H9 (cell line): Measurements from ENCODE around the gene THTPA. TPM values are rescaled to one million over a fixed set of nuclear protein-coding genes. Genes with fewer than 3 reads are reported as not detected.

Experiments
- DNase-seq: peaks from one replicate; pipeline ENCODE4 v3.0.0-alpha.2; 2017
- H2AFZ ChIP-seq: one replicate; pipeline ENCODE4 v1.6.1; 2013; ENCODE audit warnings: mild to moderate bottlenecking, low read length, control low read depth, moderate library complexity
- H2AK5ac ChIP-seq: 2 replicates; pipeline ENCODE4 v1.6.1; 2013; ENCODE audit warnings: low read length, control low read depth, mixed read lengths; ENCODE audit not compliant: insufficient read length
- H2BK120ac ChIP-seq: one replicate; pipeline ENCODE4 v1.6.1; 2013; ENCODE audit warnings: low read depth, mild to moderate bottlenecking, low read length, control low read depth, inconsistent platforms; ENCODE audit not compliant: poor library complexity, severe bottlenecking
- H2BK12ac ChIP-seq: 2 replicates; pipeline ENCODE4 v1.6.1; 2013; ENCODE audit warnings: low read length, control low read depth, mixed read lengths, low read depth; ENCODE audit not compliant: insufficient read length
- H2BK15ac ChIP-seq: 2 replicates; pipeline ENCODE4 v1.6.1; 2013; ENCODE audit warnings: low read depth, low read length, control low read depth
- H2BK20ac ChIP-seq: one replicate; pipeline ENCODE4 v1.6.1; 2013; ENCODE audit warnings: low read depth, mild to moderate bottlenecking, low read length, control low read depth, inconsistent platforms; ENCODE audit not compliant: poor library complexity, severe bottlenecking
- H2BK5ac ChIP-seq: 2 replicates; pipeline ENCODE4 v1.6.1; 2013; ENCODE audit warnings: low read length, control low read depth, mixed read lengths; ENCODE audit not compliant: insufficient read length
- H3K14ac ChIP-seq: 2 replicates; pipeline ENCODE4 v1.6.1; 2013; ENCODE audit warnings: low read length, control low read depth; ENCODE audit not compliant: insufficient read depth
- H3K18ac ChIP-seq: 2 replicates; pipeline ENCODE4 v1.6.1; 2013; ENCODE audit warnings: low read depth, mild to moderate bottlenecking, mixed read lengths, low read length, control low read depth; ENCODE audit not compliant: insufficient read length
- H3K23ac ChIP-seq: 2 replicates; pipeline ENCODE4 v1.6.1; 2013; ENCODE audit warnings: low read length, control low read depth, mixed read lengths, low read depth; ENCODE audit not compliant: insufficient read length
- H3K23me2 ChIP-seq: 2 replicates; pipeline ENCODE4 v1.6.1; 2013; ENCODE audit warnings: low read depth, mild to moderate bottlenecking, mixed read lengths, low read length, control low read depth; ENCODE audit not compliant: insufficient read length, poor library complexity, severe bottlenecking
- H3K27ac ChIP-seq: 2 replicates; pipeline ENCODE4 v1.5.1; 2013; ENCODE audit warnings: low read length, control low read depth, mixed read lengths, low read depth; ENCODE audit not compliant: insufficient read length
- H3K27me3 ChIP-seq: 2 replicates; pipeline ENCODE4 v1.6.1; 2013; ENCODE audit warnings: low read length, control low read depth, inconsistent platforms; ENCODE audit not compliant: insufficient read depth
- H3K4ac ChIP-seq: 2 replicates; pipeline ENCODE4 v1.6.1; 2013; ENCODE audit warnings: low read depth, mild to moderate bottlenecking, control low read depth, inconsistent platforms, low read length, moderate library complexity
- H3K4me1 ChIP-seq: 2 replicates; pipeline ENCODE4 v1.6.1; 2013; ENCODE audit warnings: low read length, control low read depth, inconsistent platforms; ENCODE audit not compliant: insufficient read depth
- H3K4me2 ChIP-seq: 2 replicates; pipeline ENCODE4 v1.6.1; 2013; ENCODE audit warnings: low read length, control low read depth, mixed read lengths; ENCODE audit not compliant: insufficient read length, insufficient read depth
- H3K56ac ChIP-seq: 2 replicates; pipeline ENCODE4 v1.6.1; 2013; ENCODE audit warnings: low read depth, mild to moderate bottlenecking, mixed read lengths, low read length, control low read depth; ENCODE audit not compliant: insufficient read length
- H3K79me1 ChIP-seq: 2 replicates; pipeline ENCODE4 v1.6.1; 2013; ENCODE audit warnings: low read depth, mild to moderate bottlenecking, moderate library complexity, low read length, control low read depth, inconsistent platforms; ENCODE audit not compliant: insufficient read depth, poor library complexity, severe bottlenecking
- H3K79me2 ChIP-seq: 2 replicates; pipeline ENCODE4 v1.6.1; 2013; ENCODE audit warnings: low read length, control low read depth, inconsistent platforms; ENCODE audit not compliant: insufficient read depth
- H3K9ac ChIP-seq: 2 replicates; pipeline ENCODE4 v1.6.1; 2013; ENCODE audit warnings: low read length, control low read depth, mixed read lengths; ENCODE audit not compliant: insufficient read length; ENCODE audit errors: extremely low read depth
- H3K9me3 ChIP-seq: one replicate; pipeline ENCODE4 v1.6.1; 2013; ENCODE audit warnings: low read depth, low read length, inconsistent platforms; ENCODE audit not compliant: control insufficient read depth
- H3T11ph ChIP-seq: one replicate; pipeline ENCODE4 v1.6.1; 2013; ENCODE audit warnings: mild to moderate bottlenecking, low read length, control low read depth, inconsistent platforms
- H4K20me1 ChIP-seq: one replicate; pipeline ENCODE4 v1.6.1; 2013; ENCODE audit not compliant: control insufficient read depth, insufficient read length, insufficient read depth
- H4K5ac ChIP-seq: 2 replicates; pipeline ENCODE4 v1.6.1; 2013; ENCODE audit warnings: low read depth, mild to moderate bottlenecking, mixed read lengths, low read length, control low read depth; ENCODE audit not compliant: insufficient read length
- H4K8ac ChIP-seq: replicated peaks from 2 replicates; pipeline ENCODE4 v1.6.1; 2013; ENCODE audit warnings: low read length, control low read depth, mixed read lengths, low read depth; ENCODE audit not compliant: insufficient read length
- H4K91ac ChIP-seq: 2 replicates; pipeline ENCODE4 v1.6.1; 2013; ENCODE audit warnings: low read depth, mild to moderate bottlenecking, moderate library complexity, mixed read lengths, low read length, control low read depth; ENCODE audit not compliant: insufficient read length
- H3K27ac Mint-ChIP-seq, 3 experiments: 2 replicates in 2 of 3; 3 replicates in 1 of 3; pipeline ENCODE4 v1.8.0; 2020 to 2021; ENCODE audit warnings: mixed read lengths in 3 of 3, mild to moderate bottlenecking in 1 of 3, moderate library complexity in 1 of 3
- H3K27me3 Mint-ChIP-seq: 2 replicates; pipeline ENCODE4 v1.8.0; 2021; ENCODE audit warnings: low read depth, mild to moderate bottlenecking, moderate library complexity, mixed read lengths
- H3K36me3 Mint-ChIP-seq, 3 experiments: 2 replicates in 2 of 3; 3 replicates in 1 of 3; pipeline ENCODE4 v1.8.0; 2020 to 2021; ENCODE audit warnings: low read depth in 3 of 3, mixed read lengths in 3 of 3; ENCODE audit not compliant: insufficient read depth in 1 of 3
- H3K4me1 Mint-ChIP-seq, 2 experiments: 2 replicates each; pipeline ENCODE4 v1.8.0; 2020; ENCODE audit warnings: mixed read lengths in 2 of 2
- H3K4me3 Mint-ChIP-seq, 2 experiments: 2 replicates in 1 of 2; 3 replicates in 1 of 2; pipeline ENCODE4 v1.8.0; 2020 to 2021; ENCODE audit warnings: mild to moderate bottlenecking in 2 of 2, mixed read lengths in 2 of 2, moderate library complexity in 1 of 2
- H3K9me3 Mint-ChIP-seq, 2 experiments: 2 replicates in 1 of 2; 3 replicates in 1 of 2; pipeline ENCODE4 v1.8.0; 2020; ENCODE audit warnings: mild to moderate bottlenecking in 2 of 2, mixed read lengths in 2 of 2, moderate library complexity in 1 of 2
- CTCF ChIP-seq: fragments of 200-600 bp; sonication (generic); conservative IDR thresholded peaks from 3 replicates; pipeline ENCODE4 v1.8.0; 2021; ENCODE audit warnings: antibody characterized with exemption, mild to moderate bottlenecking
- WGBS: extraction: QIAGEN DNeasy Blood & Tissue Kit; methylation state at CpG from one replicate; pipeline ENCODE4 v1.1.7; 2013; ENCODE audit warnings: missing lambda C conversion rate, low lambda C conversion rate, mixed read lengths; ENCODE audit not compliant: insufficient read length; ENCODE audit errors: extremely low coverage; 5-methylcytosine and 5-hydroxymethylcytosine counted together
- total RNA-seq: library from RNA; stranded (reverse); gene quantifications from 2 replicates; pipeline ENCODE4 v1.2.1, GENCODE V29; 2021

Gene THTPA
- total RNA-seq, 1 experiment from 2014 or later, result 15.6 TPM

- Histone ChIP-seq H4K91ac (no peak overlapping the region), H4K5ac (no peak overlapping the region), H3K56ac (no peak overlapping the region), H3K14ac (no peak overlapping the region), H3K18ac (no peak overlapping the region), H2BK12ac (no peak overlapping the region), H4K8ac (no peak overlapping the region), H4K20me1 (no peaks in the 10 kb centered on the region), H3K23ac (no peak overlapping the region), H3K9me3 (no peaks in the 10 kb centered on the region), H3K79me2 (no peaks in the 10 kb centered on the region; the same call in 1 of the 2 replicates), H3K4ac (no peak overlapping the region), H2BK20ac (no peak overlapping the region), H3K9ac (no peak overlapping the region), H2BK120ac (no peak overlapping the region), H3K27me3 (no peaks in the 10 kb centered on the region), H3K27ac (no peak overlapping the region), H2AK5ac (no peak overlapping the region), H3K4me2 (no peak overlapping the region), H3K23me2 (peaks cover 19% of the 10 kb centered on the region), H2AFZ (no peak overlapping the region), H2BK15ac (no peak overlapping the region), H3K4me1 (peaks cover 26% of the 10 kb centered on the region; the same call in 1 of the 2 replicates), H3T11ph (no peak overlapping the region), H2BK5ac (no peak overlapping the region), H3K79me1 (no peaks in the 10 kb centered on the region)
- DNase-seq, result no peak
- WGBS, result no CpG with 5 or more reads among the region's 4 CpGs
- no peak for TF ChIP-seq CTCF
- Mint-ChIP-seq H3K27ac (peak overlapping the region; percentile 7 to 96 (median 83); a peak in 5 of 7 replicates), H3K9me3 (no peaks in the 10 kb centered on the region; a peak in 1 of 5 replicates), H3K4me3 (no peak overlapping the region; a peak in 1 of 5 replicates), H3K36me3 (peaks cover 19 to 30% (median 21%) of the 10 kb centered on the region in 3 experiments; a peak in 6 of 7 replicates), H3K4me1 (peaks cover 55 to 57% of the 10 kb centered on the region in 2 experiments), H3K27me3 (no peaks in the 10 kb centered on the region)
Measured at GRCh38 chr14:23540141-23540469, 16.0 kb upstream of the THTPA start.
